G401.6 (cell line): ENCODE measurements around the gene PITX1.

ENCODE experiments used
- FAIRE-seq: peaks from 2 replicates; lab custom pipeline; 2012; peaks lifted over from hg19 to GRCh38; lab: Jason Lieb, UNC

Gene PITX1

GRCh38 chr5:135041145-135041587, 7.1 kb upstream of the PITX1 start:
- FAIRE-seq, result no peak

DNA sequence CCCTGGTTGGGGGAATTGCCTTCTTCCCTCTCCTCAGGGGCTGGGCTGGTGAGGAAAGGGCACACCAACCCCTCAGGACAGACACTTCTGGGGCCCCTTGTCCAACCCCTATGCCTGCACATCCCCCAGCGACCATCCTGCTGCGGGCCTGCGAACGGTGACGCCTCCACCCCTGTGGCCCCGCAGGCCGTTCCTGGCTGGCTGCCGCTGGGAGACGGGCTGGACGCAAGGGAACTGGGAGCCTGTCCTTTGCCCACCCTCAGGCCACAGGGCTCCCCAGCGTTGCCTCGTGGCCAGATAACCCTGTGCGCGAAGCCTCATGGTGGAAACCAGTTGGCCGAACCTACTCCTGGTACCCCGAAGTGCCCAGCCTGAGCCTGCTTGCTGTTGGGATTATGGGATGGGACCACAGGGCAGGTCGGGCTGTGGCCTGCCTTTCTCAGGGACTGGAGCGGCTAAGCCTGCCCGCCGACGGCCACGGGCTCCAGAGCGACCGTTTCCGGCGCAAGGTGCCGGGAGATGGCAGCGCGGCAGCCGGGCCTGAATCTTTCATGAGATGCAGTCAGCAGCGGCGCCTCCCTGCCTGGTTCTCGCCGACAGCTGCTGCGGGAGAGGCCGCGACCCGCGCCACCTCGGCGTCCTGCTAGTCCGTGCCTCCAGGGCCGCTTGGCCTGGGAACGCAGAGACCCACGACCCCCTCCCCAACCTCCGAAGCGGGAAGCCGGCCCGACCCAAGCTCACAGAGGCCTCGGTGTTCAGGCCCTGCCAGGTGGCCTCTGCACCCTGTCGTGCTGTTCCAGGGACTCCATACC, 6.5 kb upstream of the PITX1 start:
- FAIRE-seq, result no peak

DNA sequence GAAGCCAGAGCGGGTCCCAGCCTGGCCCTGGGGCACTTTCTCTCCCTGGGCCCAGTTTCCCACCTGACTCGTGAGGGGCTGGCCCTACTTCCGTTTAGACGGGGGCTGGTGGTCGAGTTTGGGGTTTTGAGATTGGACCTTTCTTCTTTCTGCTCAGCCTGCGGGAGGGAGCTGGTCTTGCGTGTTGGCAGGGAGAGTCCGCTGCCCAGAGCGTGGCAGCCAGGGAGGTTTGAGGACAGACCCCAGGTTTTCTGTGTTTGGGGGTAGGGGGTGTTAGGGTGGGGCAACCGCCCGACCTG, 6.0 kb upstream of the PITX1 start:
- no peak for FAIRE-seq

DNA sequence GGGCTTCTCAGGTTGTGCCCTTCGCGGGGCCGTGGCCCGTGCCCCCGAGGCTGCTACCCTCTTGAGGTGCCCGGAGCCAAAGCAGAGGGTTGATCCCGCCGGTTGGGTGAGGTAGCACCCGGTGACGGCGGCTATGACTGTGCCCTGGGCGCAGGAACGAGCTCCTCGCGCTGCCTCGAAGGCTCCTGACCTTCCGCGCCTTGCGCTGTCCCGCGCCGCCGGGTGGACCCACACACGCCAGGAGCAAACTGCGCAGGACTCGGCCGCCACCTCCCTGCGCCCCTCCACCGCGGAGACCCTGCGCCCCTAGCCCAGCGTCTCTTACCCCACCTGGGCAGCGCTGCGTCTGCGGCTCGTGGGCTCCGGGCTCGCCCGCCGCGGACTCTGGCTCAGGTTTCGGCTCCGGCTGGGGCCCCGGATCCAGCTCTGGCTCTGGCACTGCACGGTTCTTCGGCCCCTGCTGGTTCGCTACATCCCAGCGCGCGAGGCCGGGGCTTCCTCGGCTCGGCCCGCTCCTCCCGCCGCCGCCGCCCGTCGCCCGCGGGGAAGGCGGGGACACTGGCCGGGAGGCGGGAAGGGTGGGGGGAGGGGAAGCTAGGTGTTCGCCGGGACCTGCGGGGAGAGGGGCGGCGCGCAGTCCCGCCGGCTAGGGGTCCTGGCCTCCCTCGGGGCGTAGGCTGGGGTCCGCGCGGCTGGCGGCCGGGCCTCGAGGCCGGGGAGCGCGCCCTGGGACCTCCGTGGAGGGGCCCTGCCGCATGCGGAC, 5.4 kb upstream of the PITX1 start:
- FAIRE-seq, result no peak

DNA sequence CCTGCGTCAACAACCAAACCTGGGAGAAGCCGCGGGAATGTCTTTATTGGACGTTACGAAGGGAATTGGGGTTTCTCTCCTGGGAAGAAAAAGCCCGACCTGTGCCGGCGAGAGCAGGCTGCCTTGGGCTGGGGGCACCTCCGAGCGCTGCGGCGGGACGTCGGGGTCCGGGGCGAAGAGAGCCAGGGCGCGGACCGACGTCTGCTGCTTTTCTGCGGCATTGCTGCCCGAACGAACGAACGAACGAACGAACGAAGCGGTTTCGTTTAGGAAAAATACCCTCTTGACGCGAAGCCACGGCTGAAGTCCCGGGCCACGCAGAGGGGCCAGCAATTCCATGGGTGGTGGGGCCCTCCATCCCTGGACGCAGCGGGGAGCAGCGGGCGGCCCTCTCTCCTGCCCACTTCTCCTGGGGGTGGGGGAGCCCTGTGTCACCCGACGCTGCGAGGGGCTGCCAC, 4.8 kb upstream of the PITX1 start:
- no peak for FAIRE-seq

DNA sequence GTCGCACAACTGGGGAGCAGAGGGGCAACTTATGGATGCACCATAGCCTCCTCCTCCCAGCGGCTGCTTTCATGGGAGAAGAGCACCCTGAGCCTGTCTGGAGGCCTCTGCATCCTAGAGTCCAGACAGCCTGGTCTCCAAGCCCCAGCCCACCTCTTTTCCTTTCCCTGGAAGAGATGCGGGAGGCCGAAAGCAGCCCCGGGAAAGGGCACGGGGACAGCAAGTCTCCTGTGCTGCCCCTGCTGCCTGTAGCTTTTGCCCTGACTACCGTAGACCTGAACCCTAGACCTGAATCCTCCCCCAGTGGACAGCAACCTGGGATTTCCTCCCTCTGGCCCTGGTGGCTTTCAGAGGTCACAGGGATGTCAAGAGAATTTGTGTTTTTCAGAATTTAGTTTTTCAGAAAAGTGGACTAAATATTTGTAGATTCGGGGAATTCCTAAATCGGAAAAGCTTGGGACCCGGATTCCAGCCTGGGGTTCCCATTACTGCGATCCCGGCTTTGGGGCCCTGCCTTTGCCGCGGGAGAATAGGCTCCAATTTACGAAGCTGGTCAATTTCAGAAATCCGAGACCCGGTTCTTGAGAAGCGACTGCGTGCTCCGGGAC, 4.3 kb upstream of the PITX1 start:
- no peak for FAIRE-seq

DNA sequence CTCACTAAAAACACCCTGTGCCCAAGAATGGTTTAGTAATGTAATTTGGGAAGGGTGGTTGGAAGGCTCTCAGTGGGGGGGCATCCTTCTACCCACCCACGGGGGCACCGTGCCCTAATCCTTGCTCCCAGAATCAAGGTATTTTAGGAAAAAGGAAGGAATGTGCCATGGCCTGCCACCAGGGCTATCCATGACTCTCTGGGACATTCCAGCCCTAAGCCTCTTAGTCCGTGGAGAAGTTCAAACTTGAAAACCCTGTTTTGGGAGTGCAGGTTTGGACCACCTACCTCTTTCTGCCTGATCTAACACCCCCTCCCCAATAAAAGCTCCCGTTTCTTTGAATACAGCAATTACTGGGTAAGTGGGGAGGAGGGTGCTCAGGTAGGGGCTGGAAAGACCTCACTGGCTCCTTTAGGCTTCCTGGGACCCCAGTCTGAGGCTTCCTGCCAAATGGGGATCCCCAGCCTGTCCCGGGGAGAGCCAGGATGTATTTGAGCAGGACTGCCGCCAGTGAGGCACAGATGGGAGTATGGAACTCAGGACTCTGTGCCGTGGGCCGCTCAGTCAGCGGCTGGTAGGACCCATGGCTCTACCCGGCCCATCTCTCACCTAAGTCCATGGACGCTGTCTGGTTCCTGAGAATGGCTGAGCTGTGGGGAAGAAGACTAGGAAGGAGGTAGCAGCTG, 3.6 kb upstream of the PITX1 start:
- no peak for FAIRE-seq

DNA sequence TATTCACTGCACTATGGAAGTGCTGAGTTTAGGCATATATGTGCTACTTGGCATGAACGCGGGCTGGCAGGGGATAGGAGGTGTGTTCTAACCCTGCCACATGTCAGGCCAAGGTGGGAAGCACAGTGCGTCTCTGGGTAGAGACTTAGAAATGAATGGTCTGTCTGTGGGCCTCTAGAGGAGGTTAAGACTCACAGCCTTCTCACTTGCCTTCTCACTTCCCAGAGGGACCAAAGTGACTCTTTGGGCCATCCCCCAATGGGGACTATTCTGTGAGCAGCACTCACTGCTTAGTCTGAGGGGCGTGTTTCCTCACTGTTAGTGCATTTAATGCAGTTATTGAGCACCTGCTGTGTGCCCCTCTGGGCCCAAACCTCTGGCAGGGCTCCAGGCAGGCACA, 2.4 kb upstream of the PITX1 start:
- FAIRE-seq, result no peak

- FAIRE-seq, result no peak
Measured at GRCh38 chr5:135035678-135036030, 1.6 kb upstream of the PITX1 start.

GRCh38 chr5:135034963-135035677, 1.1 kb upstream of the PITX1 start:
- FAIRE-seq, result no peak

- no peak for FAIRE-seq
Measured at GRCh38 chr5:135034236-135034962, 371 bp upstream of the PITX1 start.

GRCh38 chr5:135032999-135033861, 798 bp downstream of the PITX1 start:
- no peak for FAIRE-seq

GRCh38 chr5:135032695-135032998, 1.4 kb downstream of the PITX1 start:
- FAIRE-seq, result no peak

DNA sequence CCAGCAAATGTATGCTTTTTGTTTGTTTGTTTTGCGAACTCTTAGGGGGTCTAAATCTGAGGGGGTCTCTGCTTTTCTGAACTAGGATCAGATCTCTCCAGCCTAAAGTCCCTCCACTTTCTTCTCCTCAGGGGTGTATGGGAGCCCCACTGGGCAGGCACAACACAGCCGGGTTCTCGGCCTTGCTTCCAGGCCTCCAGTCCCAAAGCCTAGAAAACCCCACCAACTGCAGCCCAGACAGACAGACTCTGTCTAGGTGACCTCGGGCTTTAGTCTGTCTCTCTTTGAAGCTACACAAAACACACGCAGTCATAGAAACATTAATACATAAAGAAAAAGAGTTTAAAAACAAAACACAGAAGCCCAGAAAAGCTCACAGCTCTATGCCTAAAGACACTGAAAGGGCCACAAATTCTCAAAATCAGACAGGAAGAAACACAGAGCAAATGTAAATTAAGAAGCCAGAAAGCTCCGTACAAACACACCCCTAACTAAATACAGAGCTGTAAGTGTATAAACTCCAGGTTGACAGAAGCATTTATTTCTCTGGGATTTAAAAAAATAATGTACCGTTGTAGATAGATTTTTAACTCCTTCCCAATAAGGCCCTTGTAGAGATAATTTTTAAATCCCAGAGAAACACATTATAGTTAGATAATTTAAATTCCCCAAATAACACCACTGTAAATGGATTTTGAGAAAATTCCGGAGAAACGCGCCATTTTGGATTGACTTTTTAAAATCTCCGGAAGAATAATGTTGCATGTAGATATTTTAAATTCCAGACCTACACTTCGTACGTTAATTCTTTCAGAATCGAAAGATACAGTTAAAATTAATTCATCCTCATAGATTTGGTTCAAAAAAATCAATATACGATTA, 2.0 kb downstream of the PITX1 start:
- peak; percentile 91 for FAIRE-seq

DNA sequence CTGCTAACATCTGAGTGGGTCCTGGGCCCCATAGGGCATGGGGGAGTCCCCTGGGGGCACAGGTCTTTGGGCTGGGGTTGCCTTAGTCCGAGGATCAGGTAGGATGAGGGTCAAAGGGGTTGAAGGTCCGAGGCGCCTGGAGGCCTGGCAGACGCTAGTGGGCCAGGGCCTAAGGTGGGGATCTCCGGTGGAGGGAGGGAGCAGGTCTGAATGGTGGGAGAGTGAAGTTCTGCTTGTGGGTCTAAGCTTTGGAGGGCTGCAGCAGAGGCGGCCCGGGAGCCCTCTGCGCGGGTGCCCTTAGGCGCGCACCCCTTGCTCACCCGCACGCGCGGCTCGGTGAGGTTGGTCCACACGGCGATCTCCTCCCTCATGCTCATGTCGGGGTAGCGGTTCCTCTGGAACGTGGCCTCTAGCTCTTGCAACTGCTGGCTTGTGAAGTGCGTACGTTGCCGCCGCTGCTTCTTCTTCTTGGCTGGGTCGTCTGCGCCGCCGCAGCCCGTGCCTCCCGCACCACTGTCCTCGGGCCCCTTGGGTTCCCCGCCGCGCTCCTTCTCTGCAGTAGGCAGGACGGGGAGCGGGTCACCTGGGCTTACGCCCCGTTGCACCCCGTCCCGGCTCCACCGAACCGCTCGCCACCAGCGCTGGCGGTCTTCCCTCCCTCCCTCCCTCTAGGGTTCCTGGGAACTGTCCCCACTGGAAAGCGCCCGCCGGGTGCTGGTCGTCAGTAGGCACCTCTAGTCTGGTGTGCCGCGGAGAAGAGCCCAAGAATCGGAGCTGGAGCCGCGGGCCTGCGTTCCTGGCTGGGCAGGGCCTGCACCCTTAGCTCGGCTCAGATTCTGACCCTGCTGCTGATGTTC, 2.8 kb downstream of the PITX1 start:
- FAIRE-seq, result no peak

DNA sequence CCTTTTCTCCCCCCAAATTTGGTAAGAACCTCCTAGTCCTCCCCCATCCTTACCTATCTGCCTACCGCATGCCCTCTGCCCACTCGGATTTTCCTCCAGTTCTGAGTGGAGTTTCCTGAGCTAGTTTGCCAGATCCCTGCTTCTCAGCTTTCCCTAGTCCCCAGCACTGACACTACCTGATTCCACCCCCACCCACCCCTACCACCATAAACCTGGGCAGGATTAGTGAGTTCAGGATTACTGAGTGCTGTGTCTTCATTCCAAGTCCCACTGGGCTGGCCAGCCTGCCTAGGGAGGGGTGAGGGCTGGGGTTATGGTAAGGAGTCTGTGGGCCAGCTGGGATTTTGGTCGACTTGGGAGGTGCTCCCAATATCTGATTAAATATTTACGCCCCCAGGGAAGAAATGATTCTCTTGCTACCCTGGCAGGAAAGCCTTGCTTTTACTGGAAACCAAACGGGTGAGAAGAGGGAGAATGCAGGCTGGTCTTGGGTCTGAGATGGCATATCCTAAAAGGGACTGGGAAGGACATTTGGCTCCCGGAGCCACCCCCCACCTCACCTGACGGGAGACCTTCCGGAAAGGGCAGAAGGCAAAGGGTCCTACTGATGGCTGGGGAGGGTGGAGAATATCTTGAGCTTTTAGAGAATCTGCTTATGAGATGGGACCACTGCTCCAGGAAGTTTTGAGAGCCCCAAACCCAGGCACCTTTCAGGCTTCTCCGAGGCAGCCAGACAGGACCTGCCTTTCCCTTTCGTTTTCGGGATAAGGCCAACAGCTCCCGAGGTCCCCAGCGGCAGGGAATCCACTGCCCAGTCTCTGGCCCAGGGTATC, 3.7 kb downstream of the PITX1 start:
- no peak for FAIRE-seq

GRCh38 chr5:135029477-135030122, 4.4 kb downstream of the PITX1 start:
- no peak for FAIRE-seq
